ENCODE measurements around the gene SLCO4A1. TPM values are rescaled to one million over a fixed set of nuclear protein-coding genes. Genes with fewer than 3 reads are reported as not detected.

SLCO4A1 gene
- total and polyA plus RNA-seq, 5 donors from 2014 or later: 1.8 to 7.4 (median 2.8) TPM

GRCh38 chr20:62694868-62695267, 52.6 kb downstream of the SLCO4A1 start:
- DNase-seq (no peak), ATAC-seq (ENCODE audit: low read depth in 2 of 2) (no peak)
- Mint-ChIP-seq H3K4me3 (no peak overlapping the region), H3K27me3 (peaks cover 5% of the 10 kb centered on the region), H3K9me3 (no peaks in the 10 kb centered on the region), H3K4me1 (no peaks in the 10 kb centered on the region), H3K27ac (no peak overlapping the region), H3K36me3 (no peaks in the 10 kb centered on the region)
- Histone ChIP-seq H3K36me3 (ENCODE audit: control insufficient read depth, insufficient read depth, low read length) (no peaks in the 10 kb centered on the region), H3K27me3 (ENCODE audit: control insufficient read depth, insufficient read depth, low read length) (no peaks in the 10 kb centered on the region), H3K27ac (ENCODE audit: insufficient read depth, low read length, poor library complexity, severe bottlenecking) (no peak overlapping the region), H3K4me3 (ENCODE audit: low read depth, low read length) (no peak overlapping the region), H3K4me1 (ENCODE audit: control insufficient read depth, insufficient read depth, low read length, poor library complexity, severe bottlenecking) (no peaks in the 10 kb centered on the region), H3K9me3 (ENCODE audit: control insufficient read depth in 2 of 2, low read length in 2 of 2) (no peaks in the 10 kb centered on the region)

GRCh38 chr20:62695448-62696414, 53.4 kb downstream of the SLCO4A1 start:
- Mint-ChIP-seq H3K4me3 (no peak overlapping the region), H3K4me1 (no peaks in the 10 kb centered on the region), H3K36me3 (no peaks in the 10 kb centered on the region), H3K9me3 (no peaks in the 10 kb centered on the region), H3K27me3 (peaks cover 2% of the 10 kb centered on the region), H3K27ac (no peak overlapping the region)
- Histone ChIP-seq H3K9me3 (ENCODE audit: control insufficient read depth in 2 of 2, low read length in 2 of 2) (no peaks in the 10 kb centered on the region), H3K4me1 (ENCODE audit: control insufficient read depth, insufficient read depth, low read length, poor library complexity, severe bottlenecking) (no peaks in the 10 kb centered on the region), H3K4me3 (ENCODE audit: low read depth, low read length) (no peak overlapping the region), H3K27ac (ENCODE audit: insufficient read depth, low read length, poor library complexity, severe bottlenecking) (no peak overlapping the region), H3K27me3 (ENCODE audit: control insufficient read depth, insufficient read depth, low read length) (no peaks in the 10 kb centered on the region), H3K36me3 (ENCODE audit: control insufficient read depth, insufficient read depth, low read length) (no peaks in the 10 kb centered on the region)
- ATAC-seq (ENCODE audit: low read depth in 2 of 2): no peak
- no peak for DNase-seq

GRCh38 chr20:62696434-62696957, 54.2 kb downstream of the SLCO4A1 start:
- Histone ChIP-seq H3K4me1 (ENCODE audit: control insufficient read depth, insufficient read depth, low read length, poor library complexity, severe bottlenecking) (no peaks in the 10 kb centered on the region), H3K27me3 (ENCODE audit: control insufficient read depth, insufficient read depth, low read length) (no peaks in the 10 kb centered on the region), H3K27ac (ENCODE audit: insufficient read depth, low read length, poor library complexity, severe bottlenecking) (no peak overlapping the region), H3K9me3 (ENCODE audit: control insufficient read depth in 2 of 2, low read length in 2 of 2) (no peaks in the 10 kb centered on the region), H3K4me3 (ENCODE audit: low read depth, low read length) (no peak overlapping the region), H3K36me3 (ENCODE audit: control insufficient read depth, insufficient read depth, low read length) (no peaks in the 10 kb centered on the region)
- ATAC-seq (ENCODE audit: low read depth in 2 of 2) (no peak), DNase-seq (no peak)
- Mint-ChIP-seq H3K4me3 (no peak overlapping the region), H3K4me1 (no peaks in the 10 kb centered on the region), H3K9me3 (no peaks in the 10 kb centered on the region), H3K27ac (no peak overlapping the region), H3K36me3 (no peaks in the 10 kb centered on the region), H3K27me3 (no peaks in the 10 kb centered on the region)

DNA sequence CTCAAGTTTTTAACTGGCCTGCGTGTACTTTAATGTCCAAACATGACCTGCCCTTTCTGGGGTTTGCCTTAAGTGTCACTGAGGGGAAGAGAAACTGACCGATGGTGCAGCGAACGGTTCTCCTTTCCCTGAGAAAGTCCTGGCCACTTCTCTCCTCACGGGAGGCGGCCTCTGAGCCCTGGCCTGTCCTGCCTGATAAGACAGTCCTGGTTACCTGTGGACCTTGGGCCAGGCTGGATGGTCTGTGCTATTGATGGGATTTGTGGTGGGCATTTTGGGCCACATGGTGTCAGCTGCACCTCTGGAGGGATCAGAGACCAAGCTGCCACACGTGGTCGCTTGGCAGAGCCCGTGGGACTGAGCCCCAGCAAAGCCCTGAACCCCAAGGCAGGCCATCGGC, 54.7 kb downstream of the SLCO4A1 start:
- Histone ChIP-seq H3K27me3 (ENCODE audit: control insufficient read depth, insufficient read depth, low read length) (no peaks in the 10 kb centered on the region), H3K9me3 (ENCODE audit: control insufficient read depth in 2 of 2, low read length in 2 of 2) (no peaks in the 10 kb centered on the region), H3K36me3 (ENCODE audit: control insufficient read depth, insufficient read depth, low read length) (no peaks in the 10 kb centered on the region), H3K4me1 (ENCODE audit: control insufficient read depth, insufficient read depth, low read length, poor library complexity, severe bottlenecking) (no peaks in the 10 kb centered on the region), H3K4me3 (ENCODE audit: low read depth, low read length) (no peak overlapping the region), H3K27ac (ENCODE audit: insufficient read depth, low read length, poor library complexity, severe bottlenecking) (no peak overlapping the region)
- Mint-ChIP-seq H3K4me1 (no peaks in the 10 kb centered on the region), H3K36me3 (no peaks in the 10 kb centered on the region), H3K9me3 (no peaks in the 10 kb centered on the region), H3K4me3 (no peak overlapping the region), H3K27ac (no peak overlapping the region), H3K27me3 (no peaks in the 10 kb centered on the region)
- ATAC-seq (ENCODE audit: low read depth in 2 of 2): no peak
- no peak for DNase-seq

DNA sequence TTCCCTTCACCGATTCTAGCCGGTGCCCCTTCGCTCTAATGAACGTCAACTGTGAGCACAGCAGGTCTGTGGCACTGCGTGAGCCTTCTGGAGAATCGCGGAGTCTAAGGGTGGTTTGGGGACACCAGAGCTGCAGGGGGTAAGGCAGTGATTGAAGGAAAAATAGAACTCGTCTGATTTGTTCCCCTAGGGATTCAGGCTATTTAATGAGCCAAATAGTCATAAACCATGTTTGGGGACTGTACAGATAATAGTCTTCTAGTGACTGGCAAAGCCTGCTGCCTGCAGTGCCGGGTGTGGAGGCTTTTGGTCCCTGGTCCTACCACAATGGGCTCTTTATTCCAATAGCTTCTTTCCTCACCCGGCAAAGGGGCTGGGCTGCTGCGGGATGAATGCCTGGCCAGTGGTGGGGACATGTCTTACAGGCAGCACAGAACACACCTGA, 55.2 kb downstream of the SLCO4A1 start:
- Mint-ChIP-seq H3K27me3 (no peaks in the 10 kb centered on the region), H3K27ac (no peak overlapping the region), H3K4me3 (no peak overlapping the region), H3K9me3 (no peaks in the 10 kb centered on the region), H3K36me3 (no peaks in the 10 kb centered on the region), H3K4me1 (no peaks in the 10 kb centered on the region)
- ATAC-seq (ENCODE audit: low read depth in 2 of 2) (no peak), DNase-seq (no peak)
- H3K36me3 ChIP-seq (ENCODE audit: control insufficient read depth, insufficient read depth, low read length): no peaks in the 10 kb centered on the region
- H3K4me1 ChIP-seq (ENCODE audit: control insufficient read depth, insufficient read depth, low read length, poor library complexity, severe bottlenecking): no peaks in the 10 kb centered on the region
- no peak overlapping the region for H3K4me3 ChIP-seq (ENCODE audit: low read depth, low read length)
- H3K9me3 ChIP-seq (ENCODE audit: control insufficient read depth in 2 of 2, low read length in 2 of 2): no peaks in the 10 kb centered on the region
- H3K27ac ChIP-seq (ENCODE audit: insufficient read depth, low read length, poor library complexity, severe bottlenecking): no peak overlapping the region
- H3K27me3 ChIP-seq (ENCODE audit: control insufficient read depth, insufficient read depth, low read length): no peaks in the 10 kb centered on the region

- no peak overlapping the region for H3K27ac Mint-ChIP-seq
Measured at GRCh38 chr20:62698231-62698630, 55.9 kb downstream of the SLCO4A1 start.

GRCh38 chr20:62699296-62699695, 57.0 kb downstream of the SLCO4A1 start:
- peaks cover 6% of the 10 kb centered on the region for H3K4me1 ChIP-seq (ENCODE audit: control insufficient read depth, insufficient read depth, low read length, poor library complexity, severe bottlenecking)
- ATAC-seq (ENCODE audit: low read depth in 2 of 2) (no peak), DNase-seq (no peak)
- H3K4me3 ChIP-seq (ENCODE audit: low read depth, low read length): no peak overlapping the region
- Mint-ChIP-seq H3K27ac (no peak overlapping the region), H3K9me3 (no peaks in the 10 kb centered on the region), H3K36me3 (no peaks in the 10 kb centered on the region), H3K4me1 (peaks cover 4 to 7% (median 5%) of the 10 kb centered on the region in 4 donors), H3K4me3 (no peak overlapping the region), H3K27me3 (no peaks in the 10 kb centered on the region)
- no peaks in the 10 kb centered on the region for H3K36me3 ChIP-seq (ENCODE audit: control insufficient read depth, insufficient read depth, low read length)
- H3K27ac ChIP-seq (ENCODE audit: insufficient read depth, low read length, poor library complexity, severe bottlenecking): no peak overlapping the region
- no peaks in the 10 kb centered on the region for H3K27me3 ChIP-seq (ENCODE audit: control insufficient read depth, insufficient read depth, low read length)
- no peaks in the 10 kb centered on the region for H3K9me3 ChIP-seq (ENCODE audit: control insufficient read depth in 2 of 2, low read length in 2 of 2)

More at GRCh38 chr20:62698231-62698630, 55.9 kb downstream of the SLCO4A1 start:
- Histone ChIP-seq H3K4me1 (ENCODE audit: control insufficient read depth, insufficient read depth, low read length, poor library complexity, severe bottlenecking) (no peaks in the 10 kb centered on the region), H3K27ac (ENCODE audit: insufficient read depth, low read length, poor library complexity, severe bottlenecking) (no peak overlapping the region), H3K9me3 (ENCODE audit: control insufficient read depth in 2 of 2, low read length in 2 of 2) (no peaks in the 10 kb centered on the region), H3K4me3 (ENCODE audit: low read depth, low read length) (no peak overlapping the region), H3K36me3 (ENCODE audit: control insufficient read depth, insufficient read depth, low read length) (no peaks in the 10 kb centered on the region), H3K27me3 (ENCODE audit: control insufficient read depth, insufficient read depth, low read length) (no peaks in the 10 kb centered on the region)
- H3K36me3 Mint-ChIP-seq: no peaks in the 10 kb centered on the region
- H3K4me1 Mint-ChIP-seq: peaks cover 0 to under 1% (median 0%) of the 10 kb centered on the region in 4 donors
- DNase-seq (no peak), ATAC-seq (ENCODE audit: low read depth in 2 of 2) (no peak)
- H3K4me3 Mint-ChIP-seq: peak overlapping the region in 1 of 4 donors; percentile 54
- no peaks in the 10 kb centered on the region for H3K9me3 Mint-ChIP-seq
- no peaks in the 10 kb centered on the region for H3K27me3 Mint-ChIP-seq

All from CD4-positive, CD25-positive, alpha-beta regulatory T cell (primary cell).